ENCODE measurements around the gene PXMP2.

The PXMP2 gene

GRCh38 chr12:132641811-132642650, 45.4 kb upstream of the PXMP2 start:
- DNase-seq (ENCODE audit: low read depth), result no peak
- no peak for TF ChIP-seq MYC (IDR thresholded peaks at IDR 0.05; ENCODE audit: low read depth, low read length)
- no peak for TF ChIP-seq CTCF (IDR thresholded peaks at IDR 0.05; ENCODE audit: low read depth, low read length)
- TF ChIP-seq POLR2A (IDR thresholded peaks at IDR 0.05; ENCODE audit: extremely low read depth, insufficient read length), result no peak
- no peak for TF ChIP-seq MAX (IDR thresholded peaks at IDR 0.05; ENCODE audit: low read depth, low read length)
- H3K4me3 ChIP-seq (ENCODE audit: low read depth, low read length), result no peak overlapping the region

- TF ChIP-seq MYC (IDR thresholded peaks at IDR 0.05; ENCODE audit: low read depth, low read length) (no peak), CTCF (IDR thresholded peaks at IDR 0.05; ENCODE audit: low read depth, low read length) (no peak), MAX (IDR thresholded peaks at IDR 0.05; ENCODE audit: low read depth, low read length) (no peak), POLR2A (IDR thresholded peaks at IDR 0.05; ENCODE audit: extremely low read depth, insufficient read length) (no peak)
Measured at GRCh38 chr12:132642846-132643835, 44.2 kb upstream of the PXMP2 start.

GRCh38 chr12:132646850-132647249, 40.5 kb upstream of the PXMP2 start:
- TF ChIP-seq CTCF (IDR thresholded peaks at IDR 0.05; ENCODE audit: low read depth, low read length) (no peak), MYC (IDR thresholded peaks at IDR 0.05; ENCODE audit: low read depth, low read length) (no peak), MAX (IDR thresholded peaks at IDR 0.05; ENCODE audit: low read depth, low read length) (no peak), POLR2A (IDR thresholded peaks at IDR 0.05; ENCODE audit: extremely low read depth, insufficient read length) (no peak)
- H3K4me3 ChIP-seq (ENCODE audit: low read depth, low read length), result no peak overlapping the region
- no peak for DNase-seq (ENCODE audit: low read depth)

More at GRCh38 chr12:132642846-132643835, 44.2 kb upstream of the PXMP2 start:
- no peak for DNase-seq (ENCODE audit: low read depth)
- no peak overlapping the region for H3K4me3 ChIP-seq (ENCODE audit: low read depth, low read length)

- H3K4me3 ChIP-seq (ENCODE audit: low read depth, low read length), result no peak overlapping the region
- no peak for TF ChIP-seq MYC (IDR thresholded peaks at IDR 0.05; ENCODE audit: low read depth, low read length)
- TF ChIP-seq MAX (IDR thresholded peaks at IDR 0.05; ENCODE audit: low read depth, low read length), result no peak
- no peak for TF ChIP-seq POLR2A (IDR thresholded peaks at IDR 0.05; ENCODE audit: extremely low read depth, insufficient read length)
- TF ChIP-seq CTCF (IDR thresholded peaks at IDR 0.05; ENCODE audit: low read depth, low read length), result no peak
- no peak for DNase-seq (ENCODE audit: low read depth)
Measured at GRCh38 chr12:132647858-132648257, 39.5 kb upstream of the PXMP2 start.

- no peak for DNase-seq (ENCODE audit: low read depth)
Measured at GRCh38 chr12:132648616-132649225, 38.7 kb upstream of the PXMP2 start.

More at GRCh38 chr12:132648616-132649225, 38.7 kb upstream of the PXMP2 start:
- H3K4me3 ChIP-seq (ENCODE audit: low read depth, low read length), result no peak overlapping the region
- TF ChIP-seq CTCF (IDR thresholded peaks at IDR 0.05; ENCODE audit: low read depth, low read length), result no peak
- no peak for TF ChIP-seq MAX (IDR thresholded peaks at IDR 0.05; ENCODE audit: low read depth, low read length)
- TF ChIP-seq MYC (IDR thresholded peaks at IDR 0.05; ENCODE audit: low read depth, low read length), result no peak
- no peak for TF ChIP-seq POLR2A (IDR thresholded peaks at IDR 0.05; ENCODE audit: extremely low read depth, insufficient read length)

Data from NB4 (cell line).